Common myeloid progenitor, CD34-positive (primary cell): ENCODE measurements around the gene FAM120AOS. TPM values are rescaled to one million over a fixed set of nuclear protein-coding genes. Genes with fewer than 3 reads are reported as not detected.
A peak's percentile ranks its signal among the peaks of the same experiment; 100 is the strongest.

Source experiments
- CTCF ChIA-PET: fragments of 350-600 bp; sonication (Branson Sonifier 250); formaldehyde crosslinking; loops from one replicate; lab custom pipeline; 2021; ENCODE audit warnings: antibody characterized with exemption; lab: Charles Lee
- POLR2A ChIA-PET: fragments of 350-600 bp; sonication (Branson Sonifier 250); formaldehyde crosslinking; loops from one replicate; lab custom pipeline; 2021; ENCODE audit warnings: antibody characterized with exemption; lab: Charles Lee
- DNase-seq, 3 donors: peaks; one replicate each; pipeline versions ENCODE4 v3.0.0 to v3.0.0-alpha.2; 2013
- H3K27ac ChIP-seq, 2 experiments: 1 replicate in 1 of 2; 2 replicates in 1 of 2; pipeline ENCODE4 v1.7.0; 2013; ENCODE audit warnings: inconsistent platforms in 2 of 2, low read length in 2 of 2, mild to moderate bottlenecking in 2 of 2, low read depth in 1 of 2, moderate library complexity in 1 of 2; ENCODE audit not compliant: severe bottlenecking in 2 of 2, insufficient read depth in 1 of 2, poor library complexity in 1 of 2
- H3K27me3 ChIP-seq, 5 experiments: replicated peaks in 2 of 5; 1 replicate in 3 of 5; 2 replicates in 2 of 5; pipeline versions ENCODE4 v1.6.1 to v1.7.0; 2013; ENCODE audit warnings: low read length in 4 of 5, mild to moderate bottlenecking in 2 of 5, moderate library complexity in 2 of 5, inconsistent platforms in 1 of 5; ENCODE audit not compliant: insufficient read depth in 5 of 5, control insufficient read depth in 4 of 5
- H3K36me3 ChIP-seq, 4 experiments: 1 replicate in 2 of 4; 2 replicates in 2 of 4; pipeline versions ENCODE4 v1.6.1 to v1.7.0; 2013; ENCODE audit warnings: low read length in 3 of 4, control low read depth in 1 of 4, mild to moderate bottlenecking in 1 of 4; ENCODE audit not compliant: control insufficient read depth in 4 of 4, insufficient read depth in 4 of 4
- H3K4me1 ChIP-seq, 4 experiments: 1 replicate in 3 of 4; 2 replicates in 1 of 4; pipeline versions ENCODE4 v1.6.1 to v1.7.1; 2013; ENCODE audit warnings: low read length in 3 of 4, mild to moderate bottlenecking in 3 of 4, control low read depth in 1 of 4, inconsistent platforms in 1 of 4, moderate library complexity in 1 of 4; ENCODE audit not compliant: control insufficient read depth in 4 of 4, insufficient read depth in 4 of 4; ENCODE audit errors: control extremely low read depth in 1 of 4
- H3K4me3 ChIP-seq, 7 experiments: 1 replicate in 4 of 7; 2 replicates in 3 of 7; pipeline versions ENCODE4 v1.5.1 to v1.7.0; 2013; ENCODE audit warnings: mild to moderate bottlenecking in 7 of 7, low read length in 6 of 7, moderate library complexity in 6 of 7, inconsistent platforms in 2 of 7, low read depth in 2 of 7, control low read depth in 1 of 7; ENCODE audit not compliant: insufficient read depth in 4 of 7, control insufficient read depth in 1 of 7; ENCODE audit errors: extremely low read depth in 1 of 7
- H3K9me3 ChIP-seq, 5 experiments: 1 replicate in 4 of 5; 2 replicates in 1 of 5; pipeline versions ENCODE4 v1.6.1 to v1.7.1; 2013; ENCODE audit warnings: low read length in 4 of 5, mild to moderate bottlenecking in 2 of 5, inconsistent platforms in 1 of 5, low read depth in 1 of 5, moderate library complexity in 1 of 5; ENCODE audit not compliant: control insufficient read depth in 4 of 5, insufficient read depth in 2 of 5; ENCODE audit errors: control extremely low read depth in 1 of 5
- WGBS: methylation state at CpG from one replicate; pipeline ENCODE4 v1.1.5; 2013; ENCODE audit not compliant: insufficient coverage; 5-methylcytosine and 5-hydroxymethylcytosine counted together
- polyA plus RNA-seq: library from polyadenylated mRNA; unstranded; fragments of 120-200 nt; gene quantifications from one replicate; pipeline ENCODE4 v1.2.1, GENCODE V29; 2013

The FAM120AOS gene
- 48.6 TPM for polyA plus RNA-seq

DNA sequence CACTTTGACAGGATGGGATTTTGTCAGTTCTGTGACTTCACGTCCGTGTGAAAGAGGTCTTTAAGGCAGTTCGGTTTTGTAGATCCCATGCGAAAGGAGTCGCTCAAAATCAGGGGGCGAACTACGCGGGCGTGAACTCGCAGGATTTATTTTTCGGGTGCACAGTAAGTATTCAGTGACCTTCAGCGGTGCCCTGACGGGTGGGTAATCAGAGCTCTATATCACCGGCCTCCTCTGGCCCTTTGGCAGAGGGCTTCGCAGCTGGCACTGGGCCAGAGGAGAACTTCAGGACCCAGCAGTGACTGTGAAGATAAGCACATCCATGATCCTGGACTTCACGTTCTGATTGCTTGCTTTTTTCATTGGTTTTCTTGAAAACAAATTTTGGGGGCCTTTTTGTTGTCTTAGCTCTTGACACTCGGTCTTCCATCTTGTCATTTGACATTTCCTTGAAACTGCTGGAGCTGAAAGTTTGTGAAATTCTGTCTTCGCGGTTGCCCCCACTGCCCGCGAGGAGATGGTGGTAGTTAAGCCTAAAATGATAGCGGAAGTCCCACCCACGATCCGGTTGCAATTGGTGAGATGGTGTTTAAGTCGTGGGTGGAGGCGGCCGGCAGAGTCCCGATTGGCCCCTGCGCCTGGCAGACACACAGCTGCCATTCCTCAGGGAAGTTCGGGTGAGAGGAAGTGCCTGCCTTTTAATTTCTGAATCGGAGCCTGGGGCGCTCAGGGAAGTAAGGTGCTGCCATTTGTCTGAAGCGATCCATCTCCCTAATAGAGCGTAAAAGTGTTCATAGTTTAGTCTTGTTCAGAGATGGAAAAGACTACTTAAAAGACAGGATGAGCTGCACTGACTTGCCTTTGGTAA lies at the start of gene FAM120AOS:
Gene FAM120AOS, minus strand, starts transcription at position 535 of the 868 bp plus-strand sequence. CDS start 872 bp downstream, outside the sequence.
- Histone ChIP-seq H3K27me3 (no peaks in the 10 kb centered on the region), H3K4me1 (peaks cover 18 to 35% (median 25%) of the 10 kb centered on the region in 4 experiments), H3K9me3 (no peaks in the 10 kb centered on the region), H3K27ac (peak within 1 kb of the TSS; percentile 68 to 86), H3K36me3 (peaks cover 0 to 7% (median 4%) of the 10 kb centered on the region in 4 experiments), H3K4me3 (peak within 1 kb of the TSS; percentile 80 to 99 (median 95))
- 0% methylated on average over 30 of the region's 34 CpGs for WGBS
- POLR2A ChIA-PET: interaction anchor here (0.8 kb wide), 1 partner anchor 16 kb away, joined by 4 read pairs; no protein-coding TSS in a partner anchor
- peak; percentile 89 to 93 (median 89) for DNase-seq
- CTCF ChIA-PET: interaction anchor here (0.6 to 2.6 kb wide), 9 partner anchors 10 to 113 kb away, joined by 3 to 16 read pairs (median 4); no protein-coding TSS in a partner anchor

DNA sequence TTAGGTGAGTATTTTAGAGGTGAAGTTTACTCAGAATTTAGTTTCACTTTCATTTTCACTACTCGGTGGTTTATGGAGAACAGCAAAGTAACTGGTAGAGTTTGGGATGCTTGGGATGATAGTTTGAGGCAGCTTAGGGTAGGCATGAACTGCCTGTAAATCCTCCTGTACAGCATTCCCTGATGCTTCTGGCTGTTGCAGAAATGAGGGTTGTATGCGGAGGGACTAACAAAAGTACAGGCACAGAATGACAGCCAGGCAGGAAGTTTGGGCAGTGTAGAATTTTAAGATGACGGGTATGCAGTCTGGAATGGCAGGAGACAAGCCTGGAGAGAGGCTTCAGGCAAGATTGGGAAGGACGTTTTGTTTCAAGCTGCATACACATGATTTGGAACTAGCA lies 48.0 kb upstream of the FAM120AOS start:
- DNase-seq: peak in 2 of 3 donors; percentile 46 to 57
- POLR2A ChIA-PET: no interaction called here
- Histone ChIP-seq H3K4me3 (peak overlapping the region; percentile 12 to 82 (median 59)), H3K4me1 (peaks cover 10 to 39% (median 20%) of the 10 kb centered on the region in 4 experiments), H3K36me3 (peaks cover 7 to 63% (median 32%) of the 10 kb centered on the region in 4 experiments), H3K27ac (peak overlapping the region; percentile 30 to 72), H3K9me3 (no peaks in the 10 kb centered on the region), H3K27me3 (no peaks in the 10 kb centered on the region)
- CTCF ChIA-PET: interaction anchor here (1.2 kb wide), 2 partner anchors 8 to 42 kb away, joined by 3 read pairs; no protein-coding TSS in a partner anchor
- 37% methylated on average over 2 of the region's 4 CpGs for WGBS

DNA sequence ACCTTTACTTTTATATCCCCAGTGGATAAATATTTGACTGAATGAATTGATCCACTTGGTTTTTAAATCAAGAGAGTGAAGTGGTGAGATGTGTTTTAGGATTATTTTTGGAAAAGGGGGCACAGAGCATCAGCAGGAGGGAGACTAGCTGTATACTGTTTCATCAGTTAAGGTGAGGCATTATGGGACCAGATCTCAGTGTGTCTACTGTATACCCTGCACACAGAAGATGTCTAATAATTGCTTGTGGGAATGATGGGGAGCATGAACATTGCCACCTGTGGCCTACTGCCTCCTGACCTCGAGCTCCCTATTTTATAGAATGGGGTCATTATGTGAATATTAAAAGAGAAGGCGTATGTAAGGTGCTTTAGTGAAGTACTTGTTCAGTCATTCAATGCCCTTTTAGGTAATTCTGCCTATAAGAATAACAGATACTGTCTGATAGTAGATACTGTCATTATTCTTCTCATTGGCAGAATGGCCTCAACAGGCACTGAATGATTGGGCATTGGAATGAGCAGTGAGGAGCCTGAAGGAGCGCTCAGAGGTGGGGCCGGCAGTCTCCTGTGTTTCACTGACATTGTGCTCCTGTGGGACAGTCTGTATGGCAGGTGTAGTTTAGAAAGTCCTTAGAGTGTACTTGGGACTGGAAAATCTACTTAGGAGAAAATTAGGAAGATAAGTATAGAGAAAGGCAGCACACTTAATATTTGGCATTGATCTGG lies 47.4 kb upstream of the FAM120AOS start:
- POLR2A ChIA-PET: no interaction called here
- H3K4me3 ChIP-seq: peak overlapping the region in 6 of 7 experiments; percentile 23 to 82 (median 64)
- H3K27me3 ChIP-seq: no peaks in the 10 kb centered on the region

DNA sequence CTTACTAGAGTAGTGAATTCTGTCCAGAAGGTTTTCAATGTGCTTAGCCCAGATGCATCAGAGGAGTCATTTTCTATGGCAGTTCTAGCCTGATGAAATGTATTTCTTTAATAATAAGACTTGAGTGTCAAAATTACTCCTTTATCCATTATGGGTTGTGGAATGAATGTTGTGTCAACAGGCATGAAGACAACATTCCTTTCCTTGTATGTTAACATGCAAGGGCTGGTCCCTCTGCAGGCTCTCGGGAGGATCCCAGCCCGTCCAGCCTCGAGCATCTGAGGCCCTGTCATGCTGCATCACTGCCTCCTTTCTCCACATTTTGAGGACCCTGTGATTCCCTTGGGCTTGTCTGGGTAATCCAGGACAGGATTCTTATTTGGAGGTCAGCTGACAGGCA lies 42.9 kb upstream of the FAM120AOS start:
- DNase-seq: no peak
- Histone ChIP-seq H3K27ac (no peak overlapping the region), H3K27me3 (no peaks in the 10 kb centered on the region), H3K4me3 (no peak overlapping the region), H3K4me1 (peaks cover 3 to 14% (median 7%) of the 10 kb centered on the region in 4 experiments), H3K9me3 (no peaks in the 10 kb centered on the region), H3K36me3 (peaks cover 15 to 74% (median 43%) of the 10 kb centered on the region in 4 experiments)
- POLR2A ChIA-PET: no interaction called here
- 67% methylated on average over 3 of the region's 3 CpGs for WGBS
- CTCF ChIA-PET: no interaction called here

More for the DNA sequence above, 47.4 kb upstream of the FAM120AOS start:
- Histone ChIP-seq H3K36me3 (peaks cover 7 to 68% (median 34%) of the 10 kb centered on the region in 4 experiments), H3K27ac (peak overlapping the region; percentile 30 to 72), H3K9me3 (no peaks in the 10 kb centered on the region), H3K4me1 (peaks cover 7 to 36% (median 18%) of the 10 kb centered on the region in 4 experiments)
- WGBS: 95% methylated on average over 2 of the region's 4 CpGs
- CTCF ChIA-PET: interaction anchor here (1.2 to 1.5 kb wide), 3 partner anchors 9 to 41 kb away, joined by 3 read pairs; no protein-coding TSS in a partner anchor
- DNase-seq: no peak

DNA sequence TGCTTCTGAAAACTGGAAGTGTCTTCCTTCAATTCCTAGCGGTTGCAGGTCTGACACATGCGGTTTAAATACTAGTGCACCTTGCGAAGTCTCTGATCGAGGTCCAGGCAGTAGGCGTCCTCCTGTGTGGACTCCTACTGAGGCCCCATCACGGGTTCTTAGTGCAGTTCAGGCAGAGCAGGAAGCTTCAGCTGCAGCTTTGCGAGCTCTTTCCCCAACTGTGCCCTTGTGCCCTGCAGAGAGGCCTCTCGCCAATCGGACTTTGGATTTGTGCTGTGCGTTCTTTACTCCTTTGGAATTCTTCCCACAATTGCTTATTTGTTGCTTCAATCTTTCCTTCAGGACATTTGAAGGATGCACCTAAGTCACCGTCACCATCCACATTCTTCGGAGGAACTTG lies 40.6 kb upstream of the FAM120AOS start:
- Histone ChIP-seq H3K27ac (no peak overlapping the region), H3K36me3 (peaks cover 17 to 76% (median 42%) of the 10 kb centered on the region in 4 experiments), H3K4me1 (peaks cover 2 to 8% (median 4%) of the 10 kb centered on the region in 4 experiments), H3K27me3 (no peaks in the 10 kb centered on the region), H3K9me3 (no peaks in the 10 kb centered on the region), H3K4me3 (no peak overlapping the region)
- POLR2A ChIA-PET: no interaction called here
- DNase-seq: no peak
- CTCF ChIA-PET: interaction anchor here (1.3 to 1.5 kb wide), 2 partner anchors 29 to 30 kb away, joined by 3 read pairs; no protein-coding TSS in a partner anchor
- 90% methylated on average over 12 of the region's 12 CpGs for whole genome bisulfite sequencing

DNA sequence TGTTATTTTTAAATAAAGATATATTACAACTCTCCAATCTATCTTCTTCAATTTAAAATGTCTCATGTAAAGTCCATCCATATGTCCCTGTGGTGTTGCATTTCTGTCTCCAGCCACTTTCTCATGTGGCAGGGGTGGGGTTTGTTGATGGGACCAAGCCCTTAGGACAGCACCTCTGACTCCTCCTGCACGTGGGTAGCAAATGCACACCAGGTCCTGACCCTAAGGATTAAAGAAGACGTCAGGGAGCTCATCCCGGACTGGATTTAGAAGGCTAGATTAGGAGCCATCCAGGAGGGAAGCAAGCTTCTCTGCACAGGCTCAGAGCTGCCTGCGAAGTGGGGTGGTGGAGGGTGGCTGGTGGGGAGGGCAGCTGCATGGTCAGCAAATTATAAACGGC lies 38.9 kb upstream of the FAM120AOS start:
- H3K9me3 ChIP-seq: no peaks in the 10 kb centered on the region
- ChIA-PET CTCF (interaction anchor here (1.2 kb wide), 1 partner anchor 74 kb away, joined by 3 read pairs; no protein-coding TSS in a partner anchor), POLR2A (no interaction called here)
- no peaks in the 10 kb centered on the region for H3K27me3 ChIP-seq
- no peak overlapping the region for H3K27ac ChIP-seq
- peaks cover 16 to 73% (median 40%) of the 10 kb centered on the region in 4 experiments for H3K36me3 ChIP-seq
- 75% methylated on average over 4 of the region's 5 CpGs for WGBS
- peaks cover 3 to 8% (median 4%) of the 10 kb centered on the region in 4 experiments for H3K4me1 ChIP-seq
- no peak for DNase-seq
- no peak overlapping the region for H3K4me3 ChIP-seq
